Daoy (cell line): Measurements from ENCODE around the gene KRTAP6-2. TPM values are rescaled to one million over a fixed set of nuclear protein-coding genes. Genes with fewer than 3 reads are reported as not detected.
A peak's percentile ranks its signal among the peaks of the same experiment; 100 is the strongest.

Experiments used
- DNase-seq: peaks from one replicate; pipeline ENCODE4 v3.0.0-alpha.2; 2015; ENCODE audit warnings: low read depth
- total RNA-seq: library from RNA; depleted of rRNA; stranded (reverse); fragments of >200 nt; shearing (Covaris generic); gene quantifications from 2 replicates; pipeline ENCODE4 v1.2.3, GENCODE V29; 2014; rRNA removed

The KRTAP6-2 gene, protein sequence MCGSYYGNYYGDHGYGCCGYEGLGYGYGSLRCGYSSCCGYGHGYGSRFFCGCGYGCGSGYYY
- total RNA-seq: not detected in 2 replicates

DNA sequence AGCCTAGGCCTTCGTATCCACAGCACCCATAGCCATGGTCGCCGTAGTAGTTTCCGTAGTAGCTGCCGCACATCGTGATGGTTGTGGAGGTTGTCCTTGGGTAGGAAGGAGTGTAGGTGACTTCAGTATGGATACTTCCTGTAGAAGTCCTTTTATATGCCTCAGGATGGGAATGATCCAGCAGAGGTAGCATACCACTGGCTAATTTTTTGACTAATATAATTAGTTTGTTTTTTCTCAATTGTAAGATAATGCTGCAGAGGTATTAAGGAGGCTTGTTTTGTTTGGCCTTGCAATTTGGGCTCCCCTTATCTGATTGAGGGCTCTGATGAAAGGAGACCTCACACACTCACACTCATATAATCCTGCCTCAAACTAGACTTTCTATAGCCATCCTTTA lies at the start of gene KRTAP6-2:
Gene KRTAP6-2, minus strand, starts transcription at position 101 of the 400 bp plus-strand sequence. Its CDS starts 28 bp downstream, at position 73.
- no peak for DNase-seq

DNA sequence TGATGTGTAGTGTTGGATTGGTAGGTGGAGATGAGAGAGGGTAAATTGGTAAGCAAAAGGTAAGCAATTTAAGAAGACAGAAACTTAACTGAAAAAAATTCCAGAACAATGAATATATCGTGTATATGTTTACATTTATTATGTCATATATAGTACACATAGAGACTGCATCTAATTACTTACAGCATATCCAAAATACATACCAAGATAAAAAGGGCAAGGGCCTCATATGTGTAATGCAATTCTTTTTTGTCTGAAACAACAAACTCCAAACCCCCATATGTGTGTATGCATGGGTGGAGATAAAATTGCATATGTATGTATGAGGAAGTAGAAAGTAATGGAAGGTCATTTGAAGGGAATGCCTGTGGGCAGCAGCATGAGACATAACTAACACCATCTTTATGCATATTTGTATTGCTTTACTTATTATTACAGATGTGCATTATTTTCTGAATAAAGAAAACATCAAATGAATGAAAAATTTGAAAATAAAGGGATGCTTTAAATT lies 48.3 kb upstream of the KRTAP6-2 start:
- DNase-seq: no peak

DNA sequence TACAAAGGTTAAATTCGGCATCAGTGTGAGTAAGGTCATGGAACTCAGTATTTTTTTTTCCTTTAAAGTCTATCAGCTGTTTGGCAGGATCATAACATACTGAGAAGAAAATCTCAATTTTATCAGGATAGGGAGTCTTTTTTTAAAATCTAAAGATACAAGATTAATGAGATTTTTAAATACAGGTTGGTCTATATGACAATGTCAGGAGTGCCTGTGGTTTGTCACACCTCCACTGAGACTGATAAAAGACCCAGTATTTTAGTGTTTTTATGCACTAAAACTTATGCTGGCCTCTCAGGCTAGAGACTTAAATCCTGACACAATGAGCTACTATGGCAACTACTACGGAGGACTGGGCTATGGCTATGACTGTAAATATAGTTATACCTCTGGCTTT lies 43.9 kb upstream of the KRTAP6-2 start, which contains the start of gene KRTAP20-3:
Gene KRTAP20-3, plus strand, starts transcription at position 301 of the 400 bp plus-strand sequence.
- no peak for DNase-seq

DNA sequence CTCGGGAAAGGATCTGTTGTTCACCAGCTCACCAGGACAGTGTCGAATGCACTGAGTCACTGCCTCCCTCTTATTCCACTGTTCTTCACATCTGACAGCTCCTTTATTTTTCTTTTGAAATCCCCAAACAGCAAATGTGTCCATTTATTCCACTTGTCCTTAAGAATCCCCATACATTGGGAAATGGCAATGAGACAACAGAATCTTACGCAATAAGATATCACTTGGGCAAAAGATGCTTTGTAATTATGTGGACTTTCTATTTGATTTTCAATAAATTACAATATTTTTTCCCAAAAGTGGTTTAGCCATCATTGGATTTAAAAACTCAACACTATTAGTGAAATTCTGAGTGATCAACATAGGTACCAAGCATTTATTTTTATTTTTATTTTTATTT lies 40.0 kb upstream of the KRTAP6-2 start:
- DNase-seq: no peak

DNA sequence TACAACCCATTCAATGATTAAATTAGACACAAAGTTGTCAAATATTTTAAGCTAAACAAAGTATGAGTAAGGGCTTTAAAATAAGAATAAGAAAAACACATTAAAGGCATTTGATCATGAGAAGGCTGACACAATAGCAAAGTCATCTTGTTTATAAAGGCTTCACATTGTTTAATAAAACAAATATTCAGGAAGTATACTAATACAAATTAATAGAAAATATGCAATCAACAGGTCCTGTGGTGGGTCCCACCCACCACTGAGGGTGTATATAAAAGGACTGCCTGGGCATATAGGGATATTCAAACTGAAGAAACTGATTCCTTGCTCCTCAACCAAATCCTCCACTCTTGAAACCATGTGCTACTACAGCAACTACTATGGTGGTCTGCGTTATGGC lies 36.2 kb upstream of the KRTAP6-2 start, which contains the start of gene KRTAP20-2:
Gene KRTAP20-2, plus strand, starts transcription at position 301 of the 400 bp plus-strand sequence. Its CDS starts 58 bp downstream, at position 359.
- DNase-seq: no peak

DNA sequence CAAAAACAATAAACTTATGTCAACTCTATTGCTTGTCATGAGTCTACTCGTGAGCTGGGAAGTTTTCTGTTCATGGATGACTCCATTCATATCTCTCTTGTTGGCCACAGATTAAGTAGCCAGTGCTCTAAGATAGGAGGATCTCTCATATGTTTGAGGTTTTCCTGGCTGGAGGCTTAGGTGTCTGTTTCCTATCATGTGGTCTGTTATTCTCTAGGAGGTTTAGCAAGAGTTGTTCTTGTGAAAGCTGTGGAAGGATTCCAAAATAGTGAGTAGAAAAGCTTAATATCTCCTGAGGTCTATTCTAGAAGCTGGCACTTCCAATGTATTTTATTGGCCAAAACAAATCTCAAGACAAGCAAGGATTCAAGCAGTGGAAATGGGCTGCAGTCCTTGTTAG lies 30.5 kb upstream of the KRTAP6-2 start:
- no peak for DNase-seq

DNA sequence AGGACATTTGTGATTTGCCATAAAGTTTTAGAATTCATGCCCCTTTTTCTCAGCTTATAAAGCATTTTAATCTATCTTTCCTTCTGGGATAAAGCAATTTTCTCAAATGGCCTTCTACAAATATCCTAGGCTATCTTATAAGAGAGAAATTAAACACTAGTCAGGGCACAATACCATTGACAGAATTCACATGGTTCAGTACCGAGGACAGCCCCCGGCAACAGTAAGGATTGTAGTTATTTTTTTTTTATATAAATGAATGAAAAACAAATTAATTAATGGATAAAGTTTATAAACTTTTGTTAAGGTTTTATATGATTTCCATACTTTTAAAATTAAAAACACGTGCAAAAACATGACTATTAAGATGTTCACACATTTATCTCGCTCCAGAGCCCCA lies 29.4 kb upstream of the KRTAP6-2 start:
- DNase-seq: no peak

DNA sequence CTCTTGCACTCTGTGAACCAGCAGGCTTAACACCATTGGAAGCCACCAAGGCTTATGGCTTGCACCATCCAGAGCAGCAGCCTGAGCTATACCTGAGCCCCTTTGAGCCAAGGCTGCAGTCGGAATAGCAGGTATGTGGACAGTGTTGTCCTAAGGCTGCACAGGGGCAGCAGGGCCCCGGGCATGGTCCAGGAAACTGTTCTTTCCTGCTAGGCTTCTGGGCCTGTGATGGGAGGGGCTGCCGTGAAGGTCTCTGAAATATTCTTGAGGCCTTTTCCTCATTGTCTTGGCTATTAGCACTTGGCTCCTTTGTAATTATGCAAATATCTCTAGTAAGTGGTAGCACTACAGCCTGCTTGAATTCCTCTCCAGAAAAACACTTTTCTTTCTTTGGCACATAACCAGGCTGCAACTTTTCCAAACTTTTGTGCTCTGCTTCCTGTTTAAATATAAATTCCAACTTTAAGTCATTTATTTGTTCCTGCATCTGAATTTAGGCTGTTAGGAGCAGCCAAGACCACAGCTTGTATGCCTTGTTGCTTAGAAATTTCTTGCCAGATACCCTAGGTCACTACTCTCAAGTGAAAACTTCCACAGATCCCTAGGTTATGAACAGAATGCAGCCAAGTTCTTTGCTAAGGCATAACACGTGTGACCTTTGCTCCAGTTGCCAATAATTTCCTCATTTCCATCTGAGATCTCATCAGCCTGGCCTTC lies 26.9 kb upstream of the KRTAP6-2 start:
- no peak for DNase-seq

DNA sequence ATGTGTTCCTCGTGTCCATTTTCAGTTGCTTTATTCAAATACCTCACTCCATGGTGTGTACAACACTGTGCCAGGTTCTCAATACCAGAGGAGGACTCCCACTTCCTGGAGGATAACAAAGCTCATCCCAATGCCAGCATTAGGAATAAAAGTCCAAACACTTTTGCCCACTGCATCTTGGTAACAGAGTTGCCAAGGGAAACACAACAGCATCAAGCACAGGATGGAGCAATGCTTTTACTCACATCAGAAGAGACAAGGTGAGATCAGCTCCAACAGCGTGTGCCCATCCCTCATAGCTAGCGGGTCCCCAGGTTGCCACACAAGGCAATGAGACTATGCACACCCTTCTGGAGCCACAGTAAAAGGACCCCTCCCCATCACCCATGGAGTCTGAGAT lies 24.7 kb upstream of the KRTAP6-2 start:
- no peak for DNase-seq

DNA sequence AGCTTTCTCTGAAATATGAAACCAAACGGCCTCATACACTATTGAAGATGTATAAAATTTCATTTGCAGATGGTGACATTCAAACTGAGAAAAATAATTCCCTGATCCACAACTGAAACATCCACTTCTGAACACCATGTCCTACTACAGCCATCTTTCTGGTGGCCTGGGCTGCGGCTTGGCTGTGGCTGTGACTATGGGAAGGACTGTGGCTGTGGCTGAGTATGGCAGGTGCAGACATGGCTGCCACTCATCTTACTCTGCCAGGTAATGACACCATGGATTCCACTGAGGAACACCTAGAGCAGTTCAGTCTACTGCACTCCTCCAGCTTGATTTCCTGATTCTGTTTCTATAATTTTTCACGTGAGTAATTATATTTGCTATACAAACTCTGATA lies 21.8 kb upstream of the KRTAP6-2 start, which contains the start of gene KRTAP20-4:
Gene KRTAP20-4, plus strand, starts transcription at position 106 of the 400 bp plus-strand sequence.
- DNase-seq: no peak

DNA sequence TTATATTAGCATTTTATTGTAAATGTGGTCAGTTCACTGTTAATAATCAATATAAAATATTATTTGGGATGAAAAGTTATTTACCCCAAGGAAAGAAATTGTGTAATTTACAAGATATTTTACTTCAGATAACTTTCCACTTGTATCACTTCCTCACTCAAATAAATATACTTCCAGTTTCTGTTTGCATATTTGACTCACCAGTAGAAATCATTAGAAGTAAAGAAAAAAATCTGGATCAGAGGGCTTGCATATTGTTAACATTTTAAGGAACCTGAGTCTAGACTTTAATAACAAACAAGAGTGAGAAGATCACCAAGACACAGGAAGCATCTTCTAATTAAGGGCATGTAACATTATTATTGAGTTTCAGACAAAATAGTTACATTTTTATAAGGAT lies 21.4 kb upstream of the KRTAP6-2 start:
- no peak for DNase-seq

DNA sequence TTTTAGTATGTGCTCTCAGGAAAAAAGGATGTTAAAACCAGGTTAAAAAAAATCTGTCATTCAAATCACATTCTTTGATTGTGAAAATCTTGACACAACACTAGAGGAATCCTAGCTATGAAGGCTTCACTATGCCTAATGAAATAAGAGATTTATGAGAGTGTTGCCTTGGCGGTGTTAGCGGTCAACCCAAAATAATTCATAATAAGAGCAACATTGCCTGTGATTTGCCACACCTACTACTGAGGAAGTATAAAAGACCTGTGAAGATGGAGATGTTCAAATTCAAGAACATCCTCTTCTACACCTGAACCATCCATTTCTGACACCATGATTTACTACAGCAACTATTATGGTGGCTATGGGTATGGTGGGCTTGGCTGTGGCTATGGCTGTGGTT lies 17.4 kb upstream of the KRTAP6-2 start, which contains the start of gene KRTAP20-1:
Gene KRTAP20-1, plus strand, starts transcription at position 301 of the 400 bp plus-strand sequence. Its CDS starts 30 bp downstream, at position 331.
- DNase-seq: no peak

DNA sequence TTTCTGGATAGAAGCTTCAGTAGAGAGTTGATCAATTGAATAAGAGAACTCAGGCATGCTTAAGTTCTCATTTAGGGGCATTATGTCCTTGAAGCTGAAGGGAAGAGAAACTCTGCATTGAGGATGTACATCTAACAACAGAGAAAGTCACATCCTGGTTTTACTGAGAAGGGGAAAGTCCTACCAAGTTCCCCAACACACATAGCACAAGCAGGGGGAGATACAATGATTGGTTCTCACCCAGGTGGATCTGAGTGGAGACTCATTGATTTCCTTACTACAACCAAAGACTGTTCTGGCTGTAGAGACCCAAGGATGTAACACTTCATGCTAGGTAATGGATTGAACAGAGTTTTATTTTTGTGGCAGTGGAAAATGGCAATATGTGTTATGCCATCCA lies 16.5 kb upstream of the KRTAP6-2 start:
- DNase-seq: no peak

DNA sequence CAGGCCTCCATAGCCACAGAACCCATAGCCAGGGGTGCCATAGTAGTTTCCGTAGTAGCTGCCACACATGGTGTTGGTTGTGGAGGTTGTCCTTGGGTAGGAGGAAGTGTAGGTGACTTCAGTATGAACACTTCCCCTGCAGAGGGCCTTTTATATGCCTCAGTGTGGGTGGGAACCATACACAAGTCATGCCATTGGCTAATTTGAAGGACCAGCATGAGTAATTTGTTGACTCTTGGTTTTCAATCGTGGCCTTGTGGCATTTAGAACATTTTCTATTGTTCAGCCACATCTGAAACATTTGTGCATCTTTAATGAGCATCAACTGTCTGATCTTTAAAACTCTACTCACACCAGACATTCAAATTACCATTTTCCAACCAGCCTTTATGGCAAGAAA lies 15.1 kb upstream of the KRTAP6-2 start, which contains the start of gene KRTAP6-1:
Gene KRTAP6-1, minus strand, starts transcription at position 95 of the 400 bp plus-strand sequence. Its CDS starts 26 bp downstream, at position 69.
- DNase-seq: no peak

DNA sequence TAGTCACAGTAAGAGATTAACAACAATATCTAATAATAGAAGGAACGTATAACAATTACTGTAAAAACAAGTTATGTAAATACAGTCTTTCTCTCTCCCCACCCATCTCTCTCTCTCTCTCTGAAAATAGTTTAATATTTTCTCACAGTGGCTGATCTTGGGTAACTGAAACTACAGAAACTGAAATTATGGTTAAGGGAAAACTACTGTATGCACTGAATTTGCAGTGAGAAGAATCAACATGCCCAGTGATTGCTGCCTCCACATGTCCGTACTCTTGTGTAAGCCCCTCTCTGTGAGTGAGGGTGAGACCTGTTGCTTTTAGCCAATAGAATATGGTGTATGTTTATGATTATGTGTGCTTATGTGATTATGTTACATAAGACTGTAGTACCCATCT lies 13.4 kb upstream of the KRTAP6-2 start:
- DNase-seq: no peak

DNA sequence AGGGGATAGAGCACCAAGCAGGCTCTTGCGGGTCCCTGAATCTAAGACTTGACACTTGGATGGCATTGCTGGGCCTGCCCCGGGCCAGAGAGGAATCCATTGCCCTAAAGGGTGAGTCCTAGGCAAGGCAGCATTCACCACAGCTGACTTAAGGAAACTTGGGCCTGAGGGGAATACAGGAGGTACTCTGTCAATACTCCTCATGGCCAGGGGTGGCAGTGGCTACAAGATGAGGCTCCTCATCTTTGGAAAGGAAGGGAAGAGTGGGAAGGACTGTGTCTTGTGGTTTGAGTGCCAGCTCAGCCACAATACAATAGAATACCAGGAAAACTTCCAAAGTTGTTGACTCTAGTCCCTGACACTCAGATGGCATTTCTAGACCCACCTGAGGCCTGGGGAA lies 7.3 kb upstream of the KRTAP6-2 start:
- DNase-seq: no peak

DNA sequence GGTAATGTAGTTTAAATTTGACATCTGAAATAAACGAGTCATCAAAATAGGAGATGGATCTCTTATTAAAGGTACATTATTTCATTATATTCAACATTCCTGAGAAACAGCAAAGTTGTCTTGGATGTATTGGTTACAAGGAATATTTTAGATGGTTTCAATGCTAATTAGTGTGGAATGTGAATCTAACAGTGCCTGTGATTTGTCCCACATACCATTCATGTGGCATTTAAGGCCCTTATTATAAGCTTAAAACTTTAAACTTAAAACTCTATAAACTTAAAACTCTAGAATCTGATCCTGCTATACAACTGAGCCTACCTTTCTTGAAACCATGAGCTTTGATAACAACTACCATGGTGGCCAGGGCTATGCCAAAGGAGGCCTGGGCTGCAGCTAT lies 2.1 kb upstream of the KRTAP6-2 start, which contains the start of gene KRTAP22-1:
Gene KRTAP22-1, plus strand, starts transcription at position 301 of the 400 bp plus-strand sequence.
- no peak for DNase-seq

DNA sequence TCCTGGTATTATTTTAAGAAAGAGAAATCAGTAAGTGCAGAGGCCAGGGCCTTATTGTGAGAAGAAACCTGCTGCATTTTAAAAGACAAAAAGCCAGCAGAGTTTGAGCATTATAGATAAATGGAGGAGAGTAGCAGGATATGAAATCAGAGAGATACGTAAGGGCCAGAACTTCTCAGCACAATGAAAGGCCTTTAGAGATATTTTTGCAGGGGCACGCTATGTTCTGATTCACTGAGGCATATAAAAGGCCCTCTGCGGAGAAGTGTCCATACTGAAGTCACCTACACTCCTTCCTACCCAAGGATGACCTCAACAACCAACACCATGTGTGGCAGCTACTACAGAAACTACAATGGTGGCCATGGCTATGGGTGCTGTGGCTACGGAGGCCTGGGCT lies 6.6 kb downstream of the KRTAP6-2 start, which contains the start of gene KRTAP6-3:
Gene KRTAP6-3, plus strand, starts transcription at position 301 of the 400 bp plus-strand sequence. Its CDS starts 6 bp downstream, at position 307.
- DNase-seq: no peak

DNA sequence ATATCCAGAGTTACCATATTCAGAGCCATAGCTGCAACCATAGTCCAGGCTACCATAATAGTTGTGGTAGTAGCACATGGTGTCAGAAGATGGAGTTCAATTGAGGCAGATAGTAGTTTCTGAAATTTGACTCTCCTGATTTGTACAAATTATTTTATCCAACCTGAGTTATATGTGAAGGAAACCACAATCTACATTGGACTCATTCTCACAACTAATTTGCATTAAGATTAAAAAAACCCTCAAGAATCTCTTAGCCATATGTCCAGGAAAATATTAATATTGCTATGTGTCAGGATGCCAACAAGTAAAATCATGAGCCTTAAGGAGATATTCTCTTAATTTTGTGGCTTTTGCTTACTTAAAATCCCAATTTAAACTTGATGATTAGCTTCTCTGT lies 8.4 kb downstream of the KRTAP6-2 start, which contains the start of gene KRTAP22-2:
Gene KRTAP22-2, minus strand, starts transcription at position 101 of the 400 bp plus-strand sequence.
- DNase-seq: no peak

DNA sequence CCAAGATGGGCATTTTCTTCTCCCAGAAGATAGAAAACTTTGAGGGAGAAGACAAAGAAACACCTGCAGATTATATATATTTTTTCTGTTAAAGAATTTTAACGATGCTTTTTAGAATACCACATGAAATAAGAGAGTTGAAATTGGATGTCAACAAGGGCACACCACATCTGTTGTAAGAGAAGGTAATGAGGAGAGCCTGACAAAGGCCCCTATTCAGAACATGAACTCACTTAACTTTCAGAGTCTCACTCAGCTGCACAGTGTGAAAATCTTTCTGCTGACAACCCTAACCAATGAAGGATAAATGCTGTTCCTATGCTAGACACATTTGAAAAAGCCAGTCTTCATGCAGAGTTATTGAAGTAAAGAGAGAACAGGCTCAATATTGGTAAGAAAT lies 15.8 kb downstream of the KRTAP6-2 start:
- no peak for DNase-seq

DNA sequence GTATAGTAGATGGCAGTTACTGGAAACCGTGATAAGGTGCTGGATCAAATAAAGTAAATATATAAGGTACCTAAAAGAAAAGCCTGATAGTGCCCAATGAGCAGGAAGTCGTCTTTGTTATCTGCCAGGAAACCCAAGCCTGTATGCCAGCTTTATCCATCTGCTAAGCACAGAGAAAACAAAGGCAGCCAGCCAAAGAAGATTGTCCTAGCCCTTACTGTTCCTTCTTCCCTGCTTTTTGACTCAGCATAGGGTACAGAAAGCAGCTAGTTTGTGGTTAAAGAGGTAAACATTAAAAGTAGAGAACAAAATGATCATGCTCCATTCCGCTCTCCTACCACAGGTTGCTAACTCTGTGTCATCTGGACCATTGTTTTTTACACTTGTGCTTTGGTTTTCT lies 18.6 kb downstream of the KRTAP6-2 start:
- DNase-seq: peak; percentile 8

DNA sequence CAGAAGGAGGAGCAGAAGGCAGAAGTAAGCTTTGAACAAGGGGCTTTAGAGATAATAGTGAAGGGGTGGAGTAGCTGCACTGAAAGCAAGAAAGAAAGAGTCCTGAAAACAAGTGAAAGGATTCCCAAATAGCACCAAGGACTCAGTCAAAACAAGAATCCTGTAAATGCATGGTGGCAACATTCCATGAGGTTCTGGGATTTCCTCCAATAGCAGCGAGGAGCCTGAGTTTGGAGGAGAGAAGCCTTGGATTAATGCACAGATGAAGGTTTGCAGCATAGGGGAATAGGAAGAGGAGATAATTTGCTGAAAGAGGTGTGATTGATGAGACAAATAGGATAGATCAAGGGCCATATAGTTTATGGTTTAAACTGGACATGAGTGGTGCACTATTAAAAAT lies 19.4 kb downstream of the KRTAP6-2 start:
- DNase-seq: no peak

DNA sequence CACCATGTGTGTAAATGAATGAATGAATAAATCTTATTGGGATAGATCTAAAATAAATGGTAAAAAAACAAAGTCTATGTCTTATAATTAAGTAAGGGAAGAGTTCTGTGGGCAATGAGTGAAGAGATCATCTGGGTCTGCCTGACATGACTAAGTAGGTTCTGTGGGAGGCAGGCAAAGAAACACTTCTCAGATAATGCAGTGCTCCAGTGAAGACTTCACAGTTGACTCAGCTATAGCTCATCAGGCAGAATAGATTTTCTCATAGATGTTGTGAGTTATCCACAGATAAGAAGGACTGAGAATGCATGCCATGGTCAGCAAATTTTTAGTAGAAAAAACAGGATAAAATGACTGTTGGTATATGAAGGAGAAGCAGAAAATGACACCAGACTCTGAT lies 20.9 kb downstream of the KRTAP6-2 start:
- peak; percentile 63 for DNase-seq
